Measurements from ENCODE around the gene ABLIM1.

Gene ABLIM1

GRCh38 chr10:114623155-114623554 lies 34.9 kb downstream of the ABLIM1 start:
- no peak overlapping the region for H3K9ac ChIP-seq (ENCODE audit: low read depth, low read length)
- no peaks in the 10 kb centered on the region for H3K27me3 ChIP-seq (ENCODE audit: insufficient read depth, low read length)
- peak overlapping the region; percentile 61 for H3K27ac ChIP-seq (ENCODE audit: low read depth, low read length)
- peaks cover 26% of the 10 kb centered on the region for H3K4me1 ChIP-seq (ENCODE audit: insufficient read depth, low read length)
- 89% methylated on average over 2 of the region's 2 CpGs for WGBS
- H3K4me3 ChIP-seq (ENCODE audit: low read length) = no peak overlapping the region
- H3K36me3 ChIP-seq (ENCODE audit: insufficient read depth, low read length) = no peaks in the 10 kb centered on the region
- peaks cover 4% of the 10 kb centered on the region; the same call in 1 of the 2 replicates for H3K9me3 ChIP-seq (ENCODE audit: insufficient read depth, low read depth, low read length)

- H3K27me3 ChIP-seq (ENCODE audit: insufficient read depth, low read length) = no peaks in the 10 kb centered on the region
- H3K4me1 ChIP-seq (ENCODE audit: insufficient read depth, low read length) = peaks cover 16% of the 10 kb centered on the region
- WGBS = 93% methylated on average over 3 of the region's 3 CpGs
- H3K36me3 ChIP-seq (ENCODE audit: insufficient read depth, low read length) = no peaks in the 10 kb centered on the region
- H3K9ac ChIP-seq (ENCODE audit: low read depth, low read length) = no peak overlapping the region
- no peak overlapping the region for H3K27ac ChIP-seq (ENCODE audit: low read depth, low read length)
- no peak overlapping the region for H3K4me3 ChIP-seq (ENCODE audit: low read length)
- no peaks in the 10 kb centered on the region for H3K9me3 ChIP-seq (ENCODE audit: insufficient read depth, low read depth, low read length)
Measured at GRCh38 chr10:114618722-114619121, 39.4 kb downstream of the ABLIM1 start.

GRCh38 chr10:114616516-114616915 lies 41.6 kb downstream of the ABLIM1 start:
- no peak overlapping the region for H3K9ac ChIP-seq (ENCODE audit: low read depth, low read length)
- no peaks in the 10 kb centered on the region for H3K4me1 ChIP-seq (ENCODE audit: insufficient read depth, low read length)
- H3K4me3 ChIP-seq (ENCODE audit: low read length) = no peak overlapping the region
- H3K36me3 ChIP-seq (ENCODE audit: insufficient read depth, low read length) = no peaks in the 10 kb centered on the region
- H3K27ac ChIP-seq (ENCODE audit: low read depth, low read length) = no peak overlapping the region
- WGBS = 95% methylated on average over 3 of the region's 4 CpGs
- no peaks in the 10 kb centered on the region for H3K27me3 ChIP-seq (ENCODE audit: insufficient read depth, low read length)
- no peaks in the 10 kb centered on the region for H3K9me3 ChIP-seq (ENCODE audit: insufficient read depth, low read depth, low read length)

- H3K27me3 ChIP-seq (ENCODE audit: insufficient read depth, low read length) = no peaks in the 10 kb centered on the region
- no peaks in the 10 kb centered on the region for H3K36me3 ChIP-seq (ENCODE audit: insufficient read depth, low read length)
- H3K9me3 ChIP-seq (ENCODE audit: insufficient read depth, low read depth, low read length) = no peaks in the 10 kb centered on the region
- H3K4me1 ChIP-seq (ENCODE audit: insufficient read depth, low read length) = no peaks in the 10 kb centered on the region
- H3K27ac ChIP-seq (ENCODE audit: low read depth, low read length) = no peak overlapping the region
- WGBS = 99% methylated on average over 1 of the region's 1 CpG
- no peak overlapping the region for H3K4me3 ChIP-seq (ENCODE audit: low read length)
- H3K9ac ChIP-seq (ENCODE audit: low read depth, low read length) = no peak overlapping the region
Measured at GRCh38 chr10:114616103-114616502, 42.0 kb downstream of the ABLIM1 start.

GRCh38 chr10:114615600-114616007 lies 42.5 kb downstream of the ABLIM1 start:
- no peaks in the 10 kb centered on the region for H3K36me3 ChIP-seq (ENCODE audit: insufficient read depth, low read length)
- H3K4me1 ChIP-seq (ENCODE audit: insufficient read depth, low read length) = no peaks in the 10 kb centered on the region
- H3K9ac ChIP-seq (ENCODE audit: low read depth, low read length) = no peak overlapping the region
- H3K27ac ChIP-seq (ENCODE audit: low read depth, low read length) = no peak overlapping the region
- no peak overlapping the region for H3K4me3 ChIP-seq (ENCODE audit: low read length)
- H3K9me3 ChIP-seq (ENCODE audit: insufficient read depth, low read depth, low read length) = no peaks in the 10 kb centered on the region
- WGBS = no CpG with 5 or more reads among the region's 1 CpG
- H3K27me3 ChIP-seq (ENCODE audit: insufficient read depth, low read length) = no peaks in the 10 kb centered on the region

GRCh38 chr10:114613237-114613979 lies 44.7 kb downstream of the ABLIM1 start:
- WGBS = 89% methylated on average over 4 of the region's 4 CpGs

GRCh38 chr10:114611617-114612016 lies 46.5 kb downstream of the ABLIM1 start:
- H3K4me3 ChIP-seq (ENCODE audit: low read length) = no peak overlapping the region
- H3K36me3 ChIP-seq (ENCODE audit: insufficient read depth, low read length) = no peaks in the 10 kb centered on the region
- no peaks in the 10 kb centered on the region for H3K27me3 ChIP-seq (ENCODE audit: insufficient read depth, low read length)
- no peaks in the 10 kb centered on the region; the same call in 1 of the 2 replicates for H3K4me1 ChIP-seq (ENCODE audit: insufficient read depth, low read length)
- H3K9me3 ChIP-seq (ENCODE audit: insufficient read depth, low read depth, low read length) = no peaks in the 10 kb centered on the region
- 100% methylated on average over 1 of the region's 1 CpG for WGBS
- H3K9ac ChIP-seq (ENCODE audit: low read depth, low read length) = no peak overlapping the region
- H3K27ac ChIP-seq (ENCODE audit: low read depth, low read length) = no peak overlapping the region

More at GRCh38 chr10:114613237-114613979, 44.7 kb downstream of the ABLIM1 start:
- Histone ChIP-seq H3K27ac (ENCODE audit: low read depth, low read length) (no peak overlapping the region), H3K9ac (ENCODE audit: low read depth, low read length) (no peak overlapping the region), H3K9me3 (ENCODE audit: insufficient read depth, low read depth, low read length) (no peaks in the 10 kb centered on the region), H3K4me3 (ENCODE audit: low read length) (no peak overlapping the region), H3K27me3 (ENCODE audit: insufficient read depth, low read length) (no peaks in the 10 kb centered on the region), H3K36me3 (ENCODE audit: insufficient read depth, low read length) (no peaks in the 10 kb centered on the region), H3K4me1 (ENCODE audit: insufficient read depth, low read length) (no peaks in the 10 kb centered on the region; the same call in 1 of the 2 replicates)

- H3K4me3 ChIP-seq (ENCODE audit: low read length) = no peak overlapping the region
- H3K9me3 ChIP-seq (ENCODE audit: insufficient read depth, low read depth, low read length) = no peaks in the 10 kb centered on the region
- 93% methylated on average over 8 of the region's 8 CpGs for whole genome bisulfite sequencing
- H3K27ac ChIP-seq (ENCODE audit: low read depth, low read length) = no peak overlapping the region
- no peaks in the 10 kb centered on the region; the same call in 1 of the 2 replicates for H3K4me1 ChIP-seq (ENCODE audit: insufficient read depth, low read length)
- H3K36me3 ChIP-seq (ENCODE audit: insufficient read depth, low read length) = no peaks in the 10 kb centered on the region
- no peaks in the 10 kb centered on the region for H3K27me3 ChIP-seq (ENCODE audit: insufficient read depth, low read length)
- H3K9ac ChIP-seq (ENCODE audit: low read depth, low read length) = no peak overlapping the region
Measured at GRCh38 chr10:114609518-114610426, 48.3 kb downstream of the ABLIM1 start.

GRCh38 chr10:114607358-114607998 lies 50.6 kb downstream of the ABLIM1 start:
- no peak overlapping the region for H3K27ac ChIP-seq (ENCODE audit: low read depth, low read length)
- no peak overlapping the region for H3K4me3 ChIP-seq (ENCODE audit: low read length)
- no peak overlapping the region for H3K9ac ChIP-seq (ENCODE audit: low read depth, low read length)
- H3K4me1 ChIP-seq (ENCODE audit: insufficient read depth, low read length) = no peaks in the 10 kb centered on the region; the same call in 1 of the 2 replicates
- H3K36me3 ChIP-seq (ENCODE audit: insufficient read depth, low read length) = no peaks in the 10 kb centered on the region
- 85% methylated on average over 8 of the region's 8 CpGs for WGBS
- H3K27me3 ChIP-seq (ENCODE audit: insufficient read depth, low read length) = no peaks in the 10 kb centered on the region
- H3K9me3 ChIP-seq (ENCODE audit: insufficient read depth, low read depth, low read length) = no peaks in the 10 kb centered on the region

GRCh38 chr10:114605155-114605797 lies 52.8 kb downstream of the ABLIM1 start:
- Histone ChIP-seq H3K27ac (ENCODE audit: low read depth, low read length) (no peak overlapping the region), H3K36me3 (ENCODE audit: insufficient read depth, low read length) (no peaks in the 10 kb centered on the region; the same call in 1 of the 2 replicates), H3K4me3 (ENCODE audit: low read length) (no peak overlapping the region), H3K9me3 (ENCODE audit: insufficient read depth, low read depth, low read length) (no peaks in the 10 kb centered on the region), H3K9ac (ENCODE audit: low read depth, low read length) (no peak overlapping the region), H3K27me3 (ENCODE audit: insufficient read depth, low read length) (no peaks in the 10 kb centered on the region), H3K4me1 (ENCODE audit: insufficient read depth, low read length) (no peaks in the 10 kb centered on the region; the same call in 1 of the 2 replicates)
- WGBS = 94% methylated on average over 3 of the region's 4 CpGs
